ENCODE results near the gene ATP1A1. TPM values are rescaled to one million over a fixed set of nuclear protein-coding genes. Genes with fewer than 3 reads are reported as not detected.
A peak's percentile ranks its signal among the peaks of the same experiment; 100 is the strongest.

Gene ATP1A1
- total and polyA plus RNA-seq, 9 of the 15 experiments (the other 6 are each of a cell fraction or from before 2014, with no cell fraction given), result 99.3 to 513 (median 234) TPM

- no peak for TF ChIP-seq ZNF316 (IDR thresholded peaks at IDR 0.05)
- no peak for TF ChIP-seq ZNF79 (CRISPR knock-in tag; IDR thresholded peaks at IDR 0.05; ENCODE audit: low read depth)
- TF ChIP-seq ZEB2 (IDR thresholded peaks at IDR 0.05), result peak; percentile 70; the same call in 1 of the 2 replicates
- no peak; a peak in 1 of 4 replicates for TF ChIP-seq MAZ (CRISPR knock-in tag; conservative IDR thresholded peaks at IDR 0.05 in 1 of 2, IDR thresholded peaks at IDR 0.05 in 1 of 2)
- no peak for TF ChIP-seq POLR2B (IDR thresholded peaks at IDR 0.05; ENCODE audit: low read depth, partially characterized antibody)
- no peak for TF ChIP-seq CBX8 (IDR thresholded peaks at IDR 0.05; ENCODE audit: borderline replicate concordance, extremely low read depth, low read depth, low read length, poor library complexity, severe bottlenecking)
Measured at GRCh38 chr1:116408803-116409720, 36.0 kb downstream of the ATP1A1 start (continued).

- Histone ChIP-seq H3K79me2 (ENCODE audit: control insufficient read depth, insufficient read depth, low read length) (no peaks in the 10 kb centered on the region), H3K27me3 (ENCODE audit: control insufficient read depth in 2 of 2, insufficient read depth in 2 of 2, low read length in 2 of 2) (no peaks in the 10 kb centered on the region), H3K9ac (ENCODE audit: insufficient read depth in 1 of 2, low read depth in 2 of 2, low read length in 2 of 2) (peak overlapping the region; percentile 66 to 85), H4K20me1 (replicated peaks; ENCODE audit: control insufficient read depth, insufficient read depth, low read length) (no peaks in the 10 kb centered on the region), H2AFZ (ENCODE audit: low read depth, low read length) (peak overlapping the region; percentile 73), H3K36me3 (ENCODE audit: control insufficient read depth, insufficient read depth, low read length) (peaks cover 35% of the 10 kb centered on the region), H3K4me2 (ENCODE audit: insufficient read depth, low read length) (peak overlapping the region; percentile 76), H3K4me1 (replicated peaks in 1 of 2; ENCODE audit: control insufficient read depth in 2 of 2, insufficient read depth in 2 of 2, low read length in 2 of 2) (peaks cover 41 to 79% of the 10 kb centered on the region in 2 experiments), H3K9me1 (ENCODE audit: control insufficient read depth, insufficient read depth, low read length) (no peaks in the 10 kb centered on the region), H3K9me3 (replicated peaks; ENCODE audit: control insufficient read depth, insufficient read depth, low read depth, low read length) (no peaks in the 10 kb centered on the region), H3K27ac (ENCODE audit: extremely low read depth, low read depth, low read length) (peak overlapping the region; percentile 82), H3K4me3 (no peak overlapping the region)
- no TSS peak for BruUV-seq (replicated peaks)
- ATAC-seq (peak; percentile 70), FAIRE-seq (peak; percentile 67), DNase-seq (ENCODE audit: extremely low read depth in 1 of 4, low spot score in 3 of 4) (peak in 3 of 4 experiments; percentile 46 to 77 (median 53))
- whole genome bisulfite sequencing (ENCODE audit: insufficient coverage, low coverage, missing lambda C conversion rate), result 19% methylated on average over 8 of the region's 8 CpGs
- in situ Hi-C loops (cut with MboI) (no loop called here), intact Hi-C loops (cut with micrococcal nuclease) (loop anchor here (2.0 kb wide), 1 partner anchor 75 kb away; no protein-coding TSS in a partner anchor)
- POLR2A ChIA-PET, result interaction anchor here (1.2 to 3.2 kb wide), 6 partner anchors 10 to 75 kb away, joined by 3 to 13 read pairs (median 6); no protein-coding TSS in a partner anchor
- CTCF ChIA-PET (ENCODE audit: low intra/inter-chr PET ratio), result no interaction called here
- no peak for TF ChIP-seq IRF9 (tag; IDR thresholded peaks at IDR 0.05)
- TF ChIP-seq SREBF1 (IDR thresholded peaks at IDR 0.05; ENCODE audit: borderline replicate concordance, low read depth, low read length), result no peak
- no peak for TF ChIP-seq ZNF57 (CRISPR knock-in tag; IDR thresholded peaks at IDR 0.05)
- no peak for TF ChIP-seq ZNF764 (CRISPR knock-in tag; IDR thresholded peaks at IDR 0.05; ENCODE audit: low read depth)
- TF ChIP-seq TCF7L2 (IDR thresholded peaks at IDR 0.05; ENCODE audit: low read depth, low read length), result 0 out of 2 replicates have a peak, but pooled peaks have one; percentile 3
- no peak for TF ChIP-seq ZNF280A (IDR thresholded peaks at IDR 0.05; ENCODE audit: low read depth, partially characterized antibody)
- TF ChIP-seq RHOXF2B (CRISPR knock-in tag; conservative IDR thresholded peaks at IDR 0.05), result no peak
- no peak for TF ChIP-seq CHAMP1 (IDR thresholded peaks at IDR 0.05)
- no peak for TF ChIP-seq SUPT5H (IDR thresholded peaks at IDR 0.05)
Measured at GRCh38 chr1:116409751-116410191, 36.7 kb downstream of the ATP1A1 start.
